HG03175 (cell line): ENCODE results near the gene MAGOHB.
A peak's percentile ranks its signal among the peaks of the same experiment; 100 is the strongest.
"Not testable (repeated sequence)": the region's sequence is repeated elsewhere in the genome, so short reads cannot be mapped to it uniquely, and the experiment has no call there.

ENCODE experiments used
- ATAC-seq: cut with Tn5 transposase; IDR thresholded peaks from one replicate; pipeline ENCODE4 v1.9.1; 2021; ENCODE audit warnings: mild to moderate bottlenecking, moderate library complexity; ENCODE audit not compliant: unreplicated experiment

MAGOHB gene

DNA sequence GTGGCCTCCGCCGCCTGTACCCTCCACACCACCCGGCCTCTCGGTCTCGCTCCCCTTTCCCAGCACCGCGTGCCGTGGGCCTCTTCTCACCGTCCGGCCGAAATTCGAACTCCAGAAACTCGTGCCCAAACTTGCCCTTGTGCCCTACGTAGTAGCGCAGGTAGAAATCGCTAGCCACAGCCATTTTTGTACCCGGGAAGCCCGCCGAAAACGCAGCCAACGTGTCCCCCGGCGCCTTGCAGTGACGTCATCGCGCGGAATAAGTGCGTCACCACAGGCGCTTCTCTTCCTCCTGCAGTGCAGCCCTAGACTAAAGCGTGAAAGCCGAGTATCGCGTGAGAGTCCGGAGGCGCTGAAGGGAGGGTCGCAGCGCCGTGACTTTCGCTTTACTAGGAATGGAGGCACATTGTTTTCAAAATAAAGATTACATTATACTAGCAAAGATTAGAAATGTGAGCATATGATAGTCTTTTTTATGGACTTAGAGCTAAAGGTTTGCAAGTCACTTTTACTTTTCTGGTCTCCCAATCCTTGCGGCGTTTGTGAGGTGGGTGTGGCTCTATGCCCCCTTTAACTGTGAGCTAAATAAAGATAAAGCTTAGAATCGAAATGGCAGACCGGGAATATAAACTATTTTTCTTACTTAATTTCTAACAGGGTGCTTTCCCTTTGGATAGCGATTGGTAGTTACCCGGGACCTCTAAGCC is at the start of gene MAGOHB:
TSS of gene MAGOHB (minus strand) at position 261 of the 707 bp plus-strand sequence. CDS start at position 184, 77 bp downstream.
- peak; percentile 97 for ATAC-seq

DNA sequence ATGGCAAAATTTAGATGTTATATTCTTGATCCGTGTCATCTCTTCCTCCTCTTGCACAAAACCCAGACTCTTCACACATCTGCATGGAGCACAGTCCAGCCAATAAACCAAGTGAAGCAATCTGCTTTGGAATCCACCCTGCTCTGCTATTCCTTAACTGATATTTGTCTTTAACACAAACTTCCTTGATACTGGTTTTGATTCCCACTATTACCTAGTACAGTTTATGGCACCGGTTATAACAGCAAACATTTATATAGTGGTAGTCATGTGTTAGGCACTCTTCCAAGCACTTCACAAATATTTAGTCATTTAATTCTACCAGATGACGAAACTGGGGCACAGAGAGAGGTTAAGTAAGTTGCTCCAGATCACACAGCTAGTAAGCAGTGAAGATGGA is 47.9 kb upstream of the MAGOHB start:
- ATAC-seq = no peak

DNA sequence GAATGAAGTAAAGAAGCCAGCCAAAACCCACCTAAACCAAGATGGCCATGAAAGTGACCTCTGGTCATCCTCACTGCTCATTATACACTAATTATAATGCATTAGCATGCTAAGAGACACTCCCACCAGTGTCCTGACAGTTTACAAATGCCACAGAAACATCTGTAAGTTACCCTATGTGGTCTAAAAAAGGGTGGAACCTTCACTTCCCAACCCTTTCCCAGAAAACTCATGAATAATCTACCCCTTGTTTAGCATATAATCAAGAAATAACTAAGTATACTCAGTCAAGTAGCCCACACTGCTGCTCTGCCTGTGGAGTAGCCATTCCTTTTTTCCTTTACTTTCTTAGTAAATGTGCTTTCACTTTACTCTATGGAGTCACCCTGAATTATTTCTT is 40.6 kb upstream of the MAGOHB start:
- no peak for ATAC-seq

- ATAC-seq = no peak
These were observed 38.8 kb upstream of the MAGOHB start for GRCh38 chr12:10652192-10652591.

GRCh38 chr12:10646576-10646975 is 33.2 kb upstream of the MAGOHB start:
- ATAC-seq = not testable (repeated sequence)

DNA sequence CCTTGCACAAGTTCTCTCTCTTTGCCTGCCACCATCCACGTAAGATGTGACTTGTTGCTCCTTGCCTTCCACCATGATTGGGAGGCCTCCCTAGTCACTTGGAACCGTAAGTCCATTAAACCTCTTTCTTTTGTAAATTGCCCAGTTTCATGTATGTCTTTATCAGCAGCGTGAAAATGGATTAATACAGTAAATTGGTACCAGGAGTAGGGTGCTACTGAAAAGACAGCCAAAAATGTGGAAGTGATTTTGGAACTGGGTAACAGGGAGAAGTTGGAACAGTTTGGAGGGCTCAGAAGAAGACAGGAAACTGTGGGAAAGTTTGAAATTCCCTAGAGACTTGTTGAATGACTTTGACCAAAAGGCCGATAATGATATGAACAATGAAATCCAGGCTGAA is 32.5 kb upstream of the MAGOHB start:
- ATAC-seq = no peak

- ATAC-seq = no peak
These were observed 28.5 kb upstream of the MAGOHB start for GRCh38 chr12:10641735-10642500.

GRCh38 chr12:10638728-10639127 is 25.3 kb upstream of the MAGOHB start:
- no peak for ATAC-seq

DNA sequence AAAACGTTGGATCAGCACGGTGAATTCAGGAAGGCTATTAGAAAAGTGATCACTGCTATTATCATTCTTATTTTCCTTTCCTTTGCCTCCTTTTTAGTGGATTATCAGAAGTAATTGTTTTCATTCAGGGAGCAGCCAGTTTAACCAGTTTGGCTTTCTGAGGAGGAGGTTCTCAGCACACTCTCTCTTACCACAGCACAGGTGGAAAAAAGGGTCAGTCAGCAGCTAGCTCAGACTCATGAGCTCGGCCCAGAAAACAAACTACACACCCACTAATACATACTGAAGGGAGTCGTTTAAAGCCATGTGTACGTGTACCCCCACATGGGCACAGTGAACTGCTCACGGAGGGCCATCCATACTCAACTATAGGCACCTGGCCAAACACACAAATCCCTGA is 23.2 kb upstream of the MAGOHB start:
- no peak for ATAC-seq

- no peak for ATAC-seq
These were observed 22.7 kb upstream of the MAGOHB start for GRCh38 chr12:10636124-10636523.

GRCh38 chr12:10635306-10635705 is 21.9 kb upstream of the MAGOHB start:
- no peak for ATAC-seq

GRCh38 chr12:10634427-10634826 is 21.0 kb upstream of the MAGOHB start:
- no peak for ATAC-seq

- no peak for ATAC-seq
These were observed 20.1 kb upstream of the MAGOHB start for GRCh38 chr12:10633541-10633940.

- ATAC-seq = no peak
These were observed 18.8 kb upstream of the MAGOHB start for GRCh38 chr12:10632226-10632625.

- ATAC-seq = no peak
These were observed 11.2 kb upstream of the MAGOHB start for GRCh38 chr12:10624605-10625004.

DNA sequence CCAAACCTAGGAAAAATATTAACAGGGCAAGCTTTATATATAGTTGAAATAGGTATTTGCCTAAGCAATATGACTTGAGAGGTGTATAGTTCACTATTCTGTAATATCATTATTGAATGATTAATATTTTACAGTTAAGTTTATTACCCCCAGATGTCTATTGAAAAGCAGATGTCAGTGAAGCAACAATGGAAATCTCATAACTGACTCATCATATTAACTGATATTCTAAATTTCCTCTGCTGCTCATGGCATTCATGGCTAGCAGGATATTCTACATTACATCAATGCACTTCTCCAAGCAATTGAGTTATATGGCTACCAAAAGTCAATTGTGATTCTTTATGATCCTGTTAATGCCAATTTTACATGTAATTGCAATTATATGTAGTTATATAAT is 9.7 kb upstream of the MAGOHB start:
- ATAC-seq = no peak

- ATAC-seq = no peak
These were observed 7.9 kb upstream of the MAGOHB start for GRCh38 chr12:10621278-10621677.

GRCh38 chr12:10620078-10620779 is 6.8 kb upstream of the MAGOHB start:
- no peak for ATAC-seq

DNA sequence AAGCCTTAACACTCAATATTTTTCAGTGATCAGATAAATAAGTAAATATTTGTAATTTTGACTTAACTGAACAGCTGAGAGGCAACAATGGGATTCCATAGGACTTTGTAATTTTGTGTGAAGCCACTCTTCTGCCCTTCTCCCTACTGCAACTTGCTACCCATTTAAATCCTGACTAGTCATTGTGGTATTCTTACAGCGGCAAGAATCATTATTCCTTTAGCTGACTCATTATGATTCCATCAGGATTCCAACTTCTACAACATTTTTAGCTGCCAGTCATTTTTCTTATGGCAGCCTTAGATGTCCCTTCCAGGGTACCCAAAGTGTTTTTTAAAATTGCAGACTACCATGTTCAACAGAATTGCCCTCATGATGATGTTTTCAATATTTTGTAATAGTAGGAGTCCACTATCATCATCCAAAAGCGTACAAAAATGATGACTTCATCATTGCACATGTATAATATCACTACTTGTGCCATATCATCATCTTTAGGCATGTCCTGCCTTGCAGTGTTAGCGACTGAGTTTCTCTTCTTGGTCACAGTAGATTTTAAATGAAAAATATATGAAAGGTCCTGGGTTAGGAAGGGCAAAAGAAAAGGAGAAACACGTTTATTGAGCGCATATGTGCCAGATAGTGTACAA is 5.1 kb upstream of the MAGOHB start:
- no peak for ATAC-seq

DNA sequence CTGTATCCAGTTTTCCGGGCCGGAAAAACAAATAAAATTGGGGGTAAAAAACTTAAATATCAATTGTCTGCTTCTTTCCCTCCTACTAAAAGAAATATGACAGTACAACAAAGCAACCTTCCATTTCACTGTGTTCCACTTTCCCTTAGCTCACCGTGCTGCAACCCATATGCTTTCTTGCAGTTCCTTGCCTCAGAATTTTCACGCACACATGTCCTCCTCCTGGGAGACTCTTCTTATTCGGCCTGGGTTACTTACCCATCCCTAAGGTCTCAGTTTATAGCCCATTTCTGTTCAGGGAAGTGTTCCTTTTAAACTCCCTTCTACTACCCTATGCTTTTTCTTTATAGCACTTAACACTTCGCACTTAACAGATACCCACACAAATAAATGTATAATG is 4.5 kb upstream of the MAGOHB start:
- ATAC-seq = no peak

GRCh38 chr12:10615532-10615931 is 2.1 kb upstream of the MAGOHB start:
- no peak for ATAC-seq
